ENCODE results near the gene ZNF710.

- TF ChIP-seq CTCF (IDR thresholded peaks at IDR 0.05; ENCODE audit: insufficient read depth, low read depth, low read length) (no peak), EZH2 (IDR thresholded peaks at IDR 0.05; ENCODE audit: insufficient read depth, low read length) (no peak)
Measured at GRCh38 chr15:90056529-90056928, 55.4 kb downstream of the ZNF710 start.
